Ecto neural progenitor cell (in vitro differentiated cells): Measurements from ENCODE around the gene ACTR3C.
"Not testable (repeated sequence)": the region's sequence is repeated elsewhere in the genome, so short reads cannot be mapped to it uniquely, and the experiment has no call there.

ENCODE experiments used
- DNase-seq: peaks from one replicate; pipeline ENCODE4 v3.0.0-alpha.2; 2018; ENCODE audit warnings: low spot score

The ACTR3C gene

GRCh38 chr7:150281681-150282403, 41.5 kb downstream of the ACTR3C start:
- DNase-seq, result not testable (repeated sequence)

- not testable (repeated sequence) for DNase-seq
These were observed 45.0 kb downstream of the ACTR3C start for GRCh38 chr7:150278383-150278782.

DNA sequence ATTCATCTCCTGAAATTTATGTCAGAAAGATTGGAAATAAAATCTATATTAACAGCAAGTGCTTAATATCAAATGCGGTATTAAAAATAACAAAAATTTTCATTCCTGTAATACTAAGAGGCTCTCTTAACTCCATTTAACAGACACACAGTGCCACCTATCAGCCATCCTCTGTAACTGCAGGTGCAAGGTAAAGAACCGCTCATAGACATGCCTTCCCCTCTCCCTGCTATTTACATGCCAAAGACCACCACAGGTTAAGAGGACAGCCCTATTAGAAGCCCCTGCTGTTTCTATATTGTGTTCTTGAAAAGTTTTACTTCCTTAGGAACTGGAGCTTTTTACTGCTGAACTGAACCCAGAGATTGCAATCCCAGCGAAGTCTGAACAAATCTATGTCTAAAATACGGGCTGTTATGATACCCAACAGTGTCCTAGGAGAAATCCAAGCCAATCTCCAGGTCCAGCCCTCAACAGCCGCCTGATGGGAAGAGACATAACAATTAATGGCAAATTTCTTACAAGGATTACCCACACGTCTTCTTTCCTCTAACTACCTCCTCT, 47.1 kb downstream of the ACTR3C start:
- DNase-seq, result not testable (repeated sequence)

GRCh38 chr7:150271898-150272297, 51.4 kb downstream of the ACTR3C start:
- DNase-seq, result not testable (repeated sequence)

GRCh38 chr7:150270101-150270824, 53.1 kb downstream of the ACTR3C start:
- not testable (repeated sequence) for DNase-seq

- not testable (repeated sequence) for DNase-seq
These were observed 54.5 kb downstream of the ACTR3C start for GRCh38 chr7:150268798-150269197.

DNA sequence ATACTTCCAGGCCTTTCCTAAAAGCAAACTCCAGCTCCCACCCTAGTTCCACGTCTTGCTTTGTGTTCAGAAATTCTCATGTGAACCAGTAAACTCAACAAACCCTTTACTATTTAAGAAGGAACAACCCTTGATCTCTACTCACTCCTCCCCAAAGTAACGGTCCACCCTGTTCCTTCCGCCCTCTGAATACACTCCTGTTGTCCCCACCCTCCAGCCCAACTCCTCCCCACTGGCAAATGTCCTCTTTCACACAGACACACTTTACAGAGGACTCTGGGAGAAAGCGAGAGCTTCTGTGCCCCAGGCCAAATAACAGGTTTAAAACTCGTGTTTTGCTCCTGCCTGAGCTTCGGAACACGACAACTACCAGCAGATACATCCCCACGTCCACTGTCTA, 55.1 kb downstream of the ACTR3C start:
- not testable (repeated sequence) for DNase-seq

GRCh38 chr7:150266953-150267665, 56.2 kb downstream of the ACTR3C start:
- DNase-seq, result not testable (repeated sequence)

DNA sequence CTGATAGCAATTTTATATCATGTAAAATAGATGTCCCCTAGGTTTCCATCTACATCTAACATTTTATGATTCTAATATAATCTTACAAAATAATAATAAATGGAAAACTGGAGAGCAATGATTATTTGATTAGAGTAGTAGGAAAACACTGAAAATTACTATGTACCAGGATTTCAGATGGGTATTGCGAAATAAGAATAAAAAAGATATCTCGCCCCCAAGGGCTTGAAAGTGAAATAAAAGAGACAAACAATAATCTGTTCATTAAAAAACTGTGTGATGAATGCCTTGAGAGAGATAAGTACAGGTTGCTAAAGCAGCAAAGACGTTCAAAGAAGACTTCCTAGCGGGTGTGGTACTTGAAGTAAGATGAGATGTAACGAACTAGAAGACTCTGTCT, 60.7 kb downstream of the ACTR3C start:
- not testable (repeated sequence) for DNase-seq

DNA sequence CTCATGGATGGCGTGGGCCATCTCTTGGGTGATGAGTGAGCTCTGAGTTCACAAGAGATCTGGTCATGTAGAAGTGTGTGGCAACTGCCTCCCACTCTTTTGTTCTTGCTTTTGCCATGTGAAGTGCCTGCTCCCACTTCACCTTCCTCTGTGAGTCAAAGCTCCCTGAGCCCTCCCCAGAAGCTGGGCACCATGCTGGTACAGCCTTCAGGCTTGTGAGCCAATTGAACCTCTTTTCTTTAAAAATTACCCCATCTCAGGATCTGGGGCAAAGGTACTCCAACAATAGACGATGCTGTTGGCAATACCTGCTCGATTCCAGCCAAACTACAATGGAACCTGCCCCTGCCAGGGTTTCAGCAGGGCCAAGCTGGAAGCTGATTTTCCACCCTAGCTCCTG, 75.6 kb downstream of the ACTR3C start:
- DNase-seq, result not testable (repeated sequence)

GRCh38 chr7:150245208-150245607, 78.1 kb downstream of the ACTR3C start:
- DNase-seq, result not testable (repeated sequence)

- DNase-seq, result not testable (repeated sequence)
These were observed 80.4 kb downstream of the ACTR3C start for GRCh38 chr7:150242935-150243334.

GRCh38 chr7:150225444-150225843, 97.9 kb downstream of the ACTR3C start:
- not testable (repeated sequence) for DNase-seq

- not testable (repeated sequence) for DNase-seq
These were observed 101.0 kb downstream of the ACTR3C start for GRCh38 chr7:150222083-150222972.

- peak; percentile 63 for DNase-seq
These were observed 102.6 kb downstream of the ACTR3C start for GRCh38 chr7:150220673-150221181.

- DNase-seq, result peak; percentile 51
These were observed 103.2 kb downstream of the ACTR3C start for GRCh38 chr7:150219941-150220658.

- DNase-seq, result not testable (repeated sequence)
These were observed 116.5 kb downstream of the ACTR3C start for GRCh38 chr7:150206848-150207247.

- DNase-seq, result not testable (repeated sequence)
These were observed 117.5 kb downstream of the ACTR3C start for GRCh38 chr7:150205866-150206265.

DNA sequence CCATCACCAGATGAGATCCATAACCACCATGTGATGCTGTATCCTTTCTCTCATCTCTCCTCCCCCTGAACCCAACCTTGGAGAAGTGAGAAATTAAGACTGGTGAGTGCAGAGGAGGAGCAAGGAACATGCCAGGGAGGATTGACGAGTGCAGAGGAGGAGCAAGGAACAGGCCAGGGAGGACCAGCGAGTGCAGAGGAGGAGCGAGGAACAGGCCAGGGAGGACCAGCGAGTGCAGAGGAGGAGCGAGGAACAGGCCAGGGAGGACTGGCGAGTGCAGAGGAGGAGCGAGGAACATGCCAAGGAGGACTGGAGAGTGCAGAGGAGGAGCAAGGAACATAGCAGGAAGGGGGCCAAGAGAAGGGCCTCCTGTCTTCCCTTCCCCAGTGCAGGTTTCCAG, 118.8 kb downstream of the ACTR3C start:
- not testable (repeated sequence) for DNase-seq

- DNase-seq, result not testable (repeated sequence)
These were observed 120.5 kb downstream of the ACTR3C start for GRCh38 chr7:150202894-150203293.
